Brain microvascular endothelial cell (primary cell): ENCODE data around the gene PEAK1.

Experiments
- DNase-seq: peaks from one replicate; pipeline ENCODE4 v3.0.0-alpha.2; 2020
- H3K27ac ChIP-seq: fragments of 250-450 bp; sonication (Bioruptor Pico); 2 replicates; pipeline ENCODE4 v1.5.1; 2020; ENCODE audit warnings: mild to moderate bottlenecking, moderate library complexity
- H3K27me3 ChIP-seq: fragments of 250-450 bp; sonication (Bioruptor Pico); replicated peaks from 2 replicates; pipeline ENCODE4 v1.5.1; 2020; ENCODE audit warnings: mild to moderate bottlenecking
- H3K36me3 ChIP-seq: fragments of 250-450 bp; sonication (Bioruptor Pico); replicated peaks from 2 replicates; pipeline ENCODE4 v1.5.1; 2020; ENCODE audit warnings: mild to moderate bottlenecking
- H3K4me3 ChIP-seq: 2 replicates; pipeline ENCODE4 v1.5.1; 2011; ENCODE audit warnings: low read depth, mild to moderate bottlenecking, control low read depth, low read length, moderate library complexity
- CTCF ChIP-seq: IDR thresholded peaks from 2 replicates; pipeline ENCODE4 v1.5.1; 2011; ENCODE audit warnings: low read depth, mild to moderate bottlenecking, moderate library complexity, low read length, control low read depth, inconsistent platforms; ENCODE audit errors: missing control alignments
- in situ Hi-C: cut with HindIII; loops from 2 replicates; pipeline ENCODE4 v1.10.0; 2017; ENCODE audit warnings: low sequenced_read_pairs, low pct_ligation_motif_present

PEAK1 gene

GRCh38 chr15:77063249-77063648 lies 356.7 kb downstream of the PEAK1 start:
- in situ Hi-C loops = no loop called here
- DNase-seq = no peak
- H3K27ac ChIP-seq = no peak overlapping the region

GRCh38 chr15:77060546-77060945 lies 359.4 kb downstream of the PEAK1 start:
- in situ Hi-C loops = no loop called here
- no peak for TF ChIP-seq CTCF
- Histone ChIP-seq H3K36me3 (no peaks in the 10 kb centered on the region), H3K27ac (no peak overlapping the region), H3K27me3 (no peaks in the 10 kb centered on the region), H3K4me3 (no peak overlapping the region)
- peak; percentile 14 for DNase-seq

More at GRCh38 chr15:77063249-77063648, 356.7 kb downstream of the PEAK1 start:
- no peaks in the 10 kb centered on the region for H3K27me3 ChIP-seq
- H3K4me3 ChIP-seq = no peak overlapping the region
- no peak for TF ChIP-seq CTCF
- H3K36me3 ChIP-seq = no peaks in the 10 kb centered on the region

GRCh38 chr15:77059786-77060361 lies 360.0 kb downstream of the PEAK1 start:
- H3K27ac ChIP-seq = no peak overlapping the region

GRCh38 chr15:77058468-77058867 lies 361.4 kb downstream of the PEAK1 start:
- no peak for TF ChIP-seq CTCF
- in situ Hi-C loops = no loop called here
- Histone ChIP-seq H3K27me3 (no peaks in the 10 kb centered on the region), H3K36me3 (no peaks in the 10 kb centered on the region), H3K4me3 (no peak overlapping the region), H3K27ac (no peak overlapping the region)
- no peak for DNase-seq

More at GRCh38 chr15:77059786-77060361, 360.0 kb downstream of the PEAK1 start:
- in situ Hi-C loops = no loop called here
- Histone ChIP-seq H3K4me3 (no peak overlapping the region), H3K36me3 (no peaks in the 10 kb centered on the region), H3K27me3 (no peaks in the 10 kb centered on the region)
- no peak for TF ChIP-seq CTCF
- DNase-seq = no peak

- no peak for DNase-seq
- in situ Hi-C loops = no loop called here
- TF ChIP-seq CTCF = no peak
- H3K27ac ChIP-seq = no peak overlapping the region
- H3K27me3 ChIP-seq = no peaks in the 10 kb centered on the region
- no peak overlapping the region for H3K4me3 ChIP-seq
- H3K36me3 ChIP-seq = peaks cover under 1% of the 10 kb centered on the region
These were observed 362.2 kb downstream of the PEAK1 start for GRCh38 chr15:77057685-77058084.

- in situ Hi-C loops = no loop called here
These were observed 362.8 kb downstream of the PEAK1 start for GRCh38 chr15:77057072-77057471.

More at GRCh38 chr15:77057072-77057471, 362.8 kb downstream of the PEAK1 start:
- Histone ChIP-seq H3K27me3 (no peaks in the 10 kb centered on the region), H3K36me3 (peaks cover 3% of the 10 kb centered on the region), H3K4me3 (no peak overlapping the region), H3K27ac (no peak overlapping the region)
- no peak for TF ChIP-seq CTCF
- DNase-seq = no peak
